Liver (tissue), 9 donors: Measurements from ENCODE around the gene RREB1. TPM values are rescaled to one million over a fixed set of nuclear protein-coding genes. Genes with fewer than 3 reads are reported as not detected.

ENCODE experiments used
- DNase-seq: peaks from one replicate; pipeline ENCODE4 v3.0.0-alpha.2; 2017; ENCODE audit warnings: low spot score
- H3K27ac ChIP-seq, 2 donors: one replicate each; pipeline ENCODE4 v1.7.0; 2013; ENCODE audit warnings: inconsistent platforms in 2 of 2, low read length in 2 of 2, control low read depth in 1 of 2, low read depth in 1 of 2, mild to moderate bottlenecking in 1 of 2
- H3K27me3 ChIP-seq, 4 donors: one replicate each; pipeline versions ENCODE4 v1.6.1 to v1.7.0; 2013; ENCODE audit warnings: low read length in 3 of 4, inconsistent platforms in 1 of 4, mild to moderate bottlenecking in 1 of 4, moderate library complexity in 1 of 4; ENCODE audit not compliant: control insufficient read depth in 4 of 4, insufficient read depth in 4 of 4
- H3K36me3 ChIP-seq, 4 donors: one replicate each; pipeline versions ENCODE4 v1.6.1 to v1.7.0; 2013; ENCODE audit warnings: low read length in 3 of 4, mild to moderate bottlenecking in 3 of 4, low read depth in 1 of 4, moderate library complexity in 1 of 4; ENCODE audit not compliant: control insufficient read depth in 4 of 4, insufficient read depth in 3 of 4
- H3K4me1 ChIP-seq, 4 donors: one replicate each; pipeline versions ENCODE4 v1.6.1 to v1.7.0; 2013; ENCODE audit warnings: low read length in 3 of 4, mild to moderate bottlenecking in 3 of 4, moderate library complexity in 1 of 4; ENCODE audit not compliant: control insufficient read depth in 4 of 4, insufficient read depth in 4 of 4
- H3K4me3 ChIP-seq, 3 donors: one replicate each; pipeline versions ENCODE4 v1.6.1 to v1.7.0; 2013; ENCODE audit warnings: low read length in 3 of 3, control low read depth in 1 of 3, low read depth in 1 of 3, mild to moderate bottlenecking in 1 of 3
- H3K9ac ChIP-seq, 2 donors: one replicate each; pipeline ENCODE4 v1.7.0; 2013; ENCODE audit warnings: low read length in 2 of 2, mild to moderate bottlenecking in 2 of 2, moderate library complexity in 2 of 2, control low read depth in 1 of 2, low read depth in 1 of 2
- H3K9me3 ChIP-seq, 4 donors: one replicate each; pipeline versions ENCODE4 v1.6.1 to v1.7.0; 2013; ENCODE audit warnings: low read length in 3 of 4; ENCODE audit not compliant: control insufficient read depth in 4 of 4
- ATF3 ChIP-seq: IDR thresholded peaks from 2 replicates; pipeline ENCODE4 v1.6.1; 2016; ENCODE audit warnings: antibody characterized with exemption
- FOXA2 ChIP-seq: IDR thresholded peaks from 2 replicates; pipeline ENCODE4 v1.6.1; 2016; ENCODE audit warnings: antibody characterized with exemption
- GABPA ChIP-seq, 2 donors: IDR thresholded peaks in 1 of 2; conservative IDR thresholded peaks in 1 of 2; 2 replicates each; pipeline ENCODE4 v1.6.1; 2016; ENCODE audit warnings: antibody characterized with exemption in 2 of 2, mild to moderate bottlenecking in 1 of 2, moderate library complexity in 1 of 2
- HNF4A ChIP-seq, 2 donors: conservative IDR thresholded peaks; 2 replicates each; pipeline ENCODE4 v1.6.1; 2016; ENCODE audit warnings: antibody characterized with exemption in 2 of 2, mild to moderate bottlenecking in 2 of 2
- HNF4G ChIP-seq: IDR thresholded peaks from 2 replicates; pipeline ENCODE4 v1.6.1; 2016; ENCODE audit warnings: antibody characterized with exemption
- JUND ChIP-seq, 2 donors: IDR thresholded peaks; 2 replicates each; pipeline ENCODE4 v1.6.1; 2016; ENCODE audit warnings: antibody characterized with exemption in 2 of 2
- MAX ChIP-seq: IDR thresholded peaks from 2 replicates; pipeline ENCODE4 v1.6.1; 2016; ENCODE audit warnings: antibody characterized with exemption
- RAD21 ChIP-seq, 2 donors: IDR thresholded peaks; 2 replicates each; pipeline ENCODE4 v1.6.1; 2016; ENCODE audit warnings: antibody characterized with exemption in 2 of 2, mild to moderate bottlenecking in 2 of 2
- REST ChIP-seq: IDR thresholded peaks from 2 replicates; pipeline ENCODE4 v1.6.1; 2016; ENCODE audit warnings: antibody characterized with exemption, mild to moderate bottlenecking
- RXRA ChIP-seq, 2 donors: IDR thresholded peaks; 2 replicates each; pipeline ENCODE4 v1.6.1; 2017 to 2018; ENCODE audit warnings: antibody characterized with exemption in 2 of 2, mild to moderate bottlenecking in 1 of 2
- SP1 ChIP-seq: IDR thresholded peaks from 2 replicates; pipeline ENCODE4 v1.6.1; 2018; ENCODE audit warnings: antibody characterized with exemption, mild to moderate bottlenecking
- TAF1 ChIP-seq: conservative IDR thresholded peaks from 2 replicates; pipeline ENCODE4 v1.6.1; 2016; ENCODE audit warnings: antibody characterized with exemption, mild to moderate bottlenecking
- YY1 ChIP-seq: IDR thresholded peaks from 2 replicates; pipeline ENCODE4 v1.6.1; 2016; ENCODE audit warnings: antibody characterized with exemption, mild to moderate bottlenecking
- ZBTB33 ChIP-seq: IDR thresholded peaks from 2 replicates; pipeline ENCODE4 v1.6.1; 2016; ENCODE audit warnings: antibody characterized with exemption
- WGBS: extraction: QIAGEN DNeasy Blood & Tissue Kit; methylation state at CpG from one replicate; pipeline ENCODE4 v1.1.7; 2013; 5-methylcytosine and 5-hydroxymethylcytosine counted together
- polyA plus RNA-seq, 2 donors: library from polyadenylated mRNA; stranded (reverse) in 1 of 2; unstranded in 1 of 2; fragments of 200-250 nt in 1 of 2; fragments of >200 nt in 1 of 2; fragmentation: Nextera tagmentation in 1 of 2; extraction: Ambion mirVana in 1 of 2; gene quantifications; one replicate each; pipeline versions ENCODE4 v1.2.1 to v1.2.3, GENCODE V29; 2013 to 2015
- total RNA-seq, 2 donors: library from RNA; depleted of rRNA; stranded (reverse); fragments of >200 nt; gene quantifications; one replicate each; pipeline ENCODE4 v1.2.3, GENCODE V29; 2014
- donor health status: healthy.
- donor health status: healthy.
- donor health status: healthy.
- donor health status: healthy.
- donor health status: healthy.

The RREB1 gene
- total and polyA plus RNA-seq, 4 donors = 10.1 to 28.9 (median 17.3) TPM

GRCh38 chr6:7071405-7071804 lies 36.4 kb upstream of the RREB1 start:
- H3K4me1 ChIP-seq = peaks cover 0 to 3% (median 0%) of the 10 kb centered on the region in 4 donors
- DNase-seq = no peak
- no peak overlapping the region for H3K27ac ChIP-seq
- over 99% methylated on average over 2 of the region's 2 CpGs for WGBS
- TF ChIP-seq TAF1 = no peak
- no peaks in the 10 kb centered on the region for H3K27me3 ChIP-seq
- no peak overlapping the region for H3K9ac ChIP-seq
- H3K4me3 ChIP-seq = no peak overlapping the region
- no peaks in the 10 kb centered on the region for H3K9me3 ChIP-seq
- no peaks in the 10 kb centered on the region for H3K36me3 ChIP-seq

GRCh38 chr6:7073082-7073820 lies 34.5 kb upstream of the RREB1 start:
- TF ChIP-seq TAF1 (no peak), YY1 (no peak), MAX (no peak), REST (no peak), FOXA2 (no peak), HNF4G (no peak), GABPA (IDR thresholded peaks at IDR 0.05 in 1 of 2, conservative IDR thresholded peaks at IDR 0.05 in 1 of 2) (no peak), ZBTB33 (no peak), RAD21 (IDR thresholded peaks at IDR 0.05) (no peak), SP1 (no peak), ATF3 (no peak), HNF4A (conservative IDR thresholded peaks at IDR 0.05) (no peak), JUND (IDR thresholded peaks at IDR 0.05) (no peak), RXRA (IDR thresholded peaks at IDR 0.05) (no peak)

More at GRCh38 chr6:7073082-7073820, 34.5 kb upstream of the RREB1 start:
- Histone ChIP-seq H3K9me3 (no peaks in the 10 kb centered on the region), H3K9ac (no peak overlapping the region), H3K4me3 (no peak overlapping the region), H3K27ac (no peak overlapping the region), H3K36me3 (no peaks in the 10 kb centered on the region), H3K27me3 (no peaks in the 10 kb centered on the region), H3K4me1 (no peaks in the 10 kb centered on the region)
- 89% methylated on average over 10 of the region's 10 CpGs for WGBS
- no peak for DNase-seq
